GM18508 (cell line): ENCODE data around the gene MUSK.
"Not testable (repeated sequence)": the region's sequence is repeated elsewhere in the genome, so short reads cannot be mapped to it uniquely, and the experiment has no call there.

Experiments used
- ATAC-seq: cut with Tn5 transposase; IDR thresholded peaks from one replicate; pipeline ENCODE4 v1.9.1; 2021; ENCODE audit warnings: moderate number of reproducible peaks; ENCODE audit not compliant: insufficient read depth, unreplicated experiment

Gene MUSK

GRCh38 chr9:110752766-110753165, 84.2 kb downstream of the MUSK start:
- no peak for ATAC-seq

- no peak for ATAC-seq
Measured at GRCh38 chr9:110753731-110754231, 85.2 kb downstream of the MUSK start.

GRCh38 chr9:110755179-110755578, 86.6 kb downstream of the MUSK start:
- no peak for ATAC-seq

GRCh38 chr9:110758201-110758600, 89.6 kb downstream of the MUSK start:
- no peak for ATAC-seq

GRCh38 chr9:110762783-110763182, 94.2 kb downstream of the MUSK start:
- no peak for ATAC-seq

GRCh38 chr9:110763568-110763967, 95.0 kb downstream of the MUSK start:
- no peak for ATAC-seq

GRCh38 chr9:110764006-110764405, 95.4 kb downstream of the MUSK start:
- no peak for ATAC-seq

- ATAC-seq = no peak
Measured at GRCh38 chr9:110765926-110766325, 97.3 kb downstream of the MUSK start.

- no peak for ATAC-seq
Measured at GRCh38 chr9:110767559-110768063, 99.0 kb downstream of the MUSK start.

GRCh38 chr9:110768886-110769285, 100.3 kb downstream of the MUSK start:
- no peak for ATAC-seq

GRCh38 chr9:110769667-110770066, 101.1 kb downstream of the MUSK start:
- ATAC-seq = no peak

- no peak for ATAC-seq
Measured at GRCh38 chr9:110775724-110776123, 107.1 kb downstream of the MUSK start.

- ATAC-seq = no peak
Measured at GRCh38 chr9:110776221-110776620, 107.6 kb downstream of the MUSK start.

GRCh38 chr9:110777196-110777875, 108.7 kb downstream of the MUSK start:
- no peak for ATAC-seq

GRCh38 chr9:110777876-110778215, 109.3 kb downstream of the MUSK start:
- ATAC-seq = no peak

GRCh38 chr9:110782701-110783100, 114.1 kb downstream of the MUSK start:
- ATAC-seq = no peak

- ATAC-seq = no peak
Measured at GRCh38 chr9:110784309-110784708, 115.7 kb downstream of the MUSK start.

- no peak for ATAC-seq
Measured at GRCh38 chr9:110785166-110785565, 116.6 kb downstream of the MUSK start.

GRCh38 chr9:110788396-110788795, 119.8 kb downstream of the MUSK start:
- ATAC-seq = not testable (repeated sequence)

- no peak for ATAC-seq
Measured at GRCh38 chr9:110788871-110789270, 120.3 kb downstream of the MUSK start.

- ATAC-seq = no peak
Measured at GRCh38 chr9:110797611-110798010, 129.0 kb downstream of the MUSK start.

GRCh38 chr9:110799396-110799795, 130.8 kb downstream of the MUSK start:
- no peak for ATAC-seq
